HG02981 (cell line): Measurements from ENCODE around the gene WHRN.
A peak's percentile ranks its signal among the peaks of the same experiment; 100 is the strongest.

ENCODE experiments used
- ATAC-seq: cut with Tn5 transposase; IDR thresholded peaks from one replicate; pipeline ENCODE4 v1.9.1; 2021; ENCODE audit warnings: mild to moderate bottlenecking, moderate library complexity; ENCODE audit not compliant: unreplicated experiment

WHRN gene

GRCh38 chr9:114450833-114451706 is 54.2 kb downstream of the WHRN start:
- peak; percentile 47 for ATAC-seq

GRCh38 chr9:114450181-114450580 is 55.1 kb downstream of the WHRN start:
- ATAC-seq, result no peak

- no peak for ATAC-seq
Measured at GRCh38 chr9:114449236-114449635, 56.0 kb downstream of the WHRN start.

- ATAC-seq, result no peak
Measured at GRCh38 chr9:114448706-114449105, 56.6 kb downstream of the WHRN start.

- ATAC-seq, result no peak
Measured at GRCh38 chr9:114446672-114447450, 58.4 kb downstream of the WHRN start.

- ATAC-seq, result no peak
Measured at GRCh38 chr9:114446036-114446435, 59.2 kb downstream of the WHRN start.

GRCh38 chr9:114445616-114446015 is 59.7 kb downstream of the WHRN start:
- no peak for ATAC-seq

- ATAC-seq, result no peak
Measured at GRCh38 chr9:114442022-114442421, 63.3 kb downstream of the WHRN start.

- no peak for ATAC-seq
Measured at GRCh38 chr9:114437401-114437893, 67.8 kb downstream of the WHRN start.

- no peak for ATAC-seq
Measured at GRCh38 chr9:114434878-114435311, 70.4 kb downstream of the WHRN start.

GRCh38 chr9:114433720-114434255 is 71.5 kb downstream of the WHRN start:
- ATAC-seq, result no peak

- ATAC-seq, result no peak
Measured at GRCh38 chr9:114433086-114433485, 72.2 kb downstream of the WHRN start.

- ATAC-seq, result no peak
Measured at GRCh38 chr9:114432323-114433067, 72.8 kb downstream of the WHRN start.

- ATAC-seq, result no peak
Measured at GRCh38 chr9:114431770-114432169, 73.5 kb downstream of the WHRN start.

- ATAC-seq, result no peak
Measured at GRCh38 chr9:114431003-114431402, 74.3 kb downstream of the WHRN start.

- ATAC-seq, result no peak
Measured at GRCh38 chr9:114430457-114430856, 74.8 kb downstream of the WHRN start.

GRCh38 chr9:114429488-114429887 is 75.8 kb downstream of the WHRN start:
- no peak for ATAC-seq

- ATAC-seq, result no peak
Measured at GRCh38 chr9:114428466-114428865, 76.8 kb downstream of the WHRN start.

GRCh38 chr9:114427644-114428043 is 77.6 kb downstream of the WHRN start:
- ATAC-seq, result no peak

GRCh38 chr9:114426046-114426948 is 79.0 kb downstream of the WHRN start:
- no peak for ATAC-seq
